OCI-LY1 (cell line): Measurements from ENCODE around the gene FFAR4.

Source experiments
- H2AFZ ChIP-seq: fragments of 200-600 bp; sonication (generic), shearing (Covaris generic); 2 replicates; pipeline ENCODE4 v1.6.0; 2014; ENCODE audit warnings: antibody characterized with exemption, mild to moderate bottlenecking, low read length
- H3F3A ChIP-seq: fragments of 200-600 bp; sonication (generic), shearing (Covaris generic); 2 replicates; pipeline ENCODE4 v1.6.0; 2014; ENCODE audit warnings: mild to moderate bottlenecking, antibody characterized with exemption, low read length, moderate library complexity; ENCODE audit not compliant: insufficient read depth
- H3K27ac ChIP-seq: fragments of 200-600 bp; sonication (generic); 2 replicates; pipeline ENCODE4 v1.5.1; 2014; ENCODE audit warnings: low read length, mixed run types, mild to moderate bottlenecking, low read depth; ENCODE audit not compliant: poor library complexity, severe bottlenecking
- H3K27me3 ChIP-seq: fragments of 200-600 bp; sonication (generic); 2 replicates; pipeline ENCODE4 v1.6.0; 2014; ENCODE audit warnings: antibody characterized with exemption, mild to moderate bottlenecking, low read length, moderate library complexity; ENCODE audit not compliant: insufficient read depth
- H3K36me3 ChIP-seq: fragments of 200-600 bp; sonication (generic); 2 replicates; pipeline ENCODE4 v1.6.1; 2014; ENCODE audit warnings: mild to moderate bottlenecking, antibody characterized with exemption, low read length, moderate library complexity, mixed read lengths; ENCODE audit not compliant: insufficient read depth
- H3K4me1 ChIP-seq: fragments of 200-600 bp; sonication (generic); 2 replicates; pipeline ENCODE4 v1.5.1; 2014; ENCODE audit warnings: mild to moderate bottlenecking, low read length, moderate library complexity; ENCODE audit not compliant: insufficient read depth, severe bottlenecking
- H3K4me2 ChIP-seq: fragments of 200-600 bp; sonication (generic), shearing (Covaris generic); 2 replicates; pipeline ENCODE4 v1.6.1; 2014; ENCODE audit warnings: low read length
- H3K4me3 ChIP-seq: fragments of 200-600 bp; sonication (generic); 2 replicates; pipeline ENCODE4 v1.5.1; 2014; ENCODE audit warnings: low read length, low read depth, mild to moderate bottlenecking, mixed read lengths; ENCODE audit not compliant: poor library complexity, severe bottlenecking
- H3K79me2 ChIP-seq: fragments of 200-600 bp; shearing (Covaris generic); 2 replicates; pipeline ENCODE4 v1.6.1; 2016; ENCODE audit warnings: mixed run types, low read length, mixed read lengths; ENCODE audit not compliant: insufficient read depth
- H3K9ac ChIP-seq: fragments of 200-600 bp; sonication (generic), shearing (Covaris generic); 2 replicates; pipeline ENCODE4 v1.6.1; 2014; ENCODE audit warnings: mild to moderate bottlenecking, low read length, mixed read lengths
- H3K9me2 ChIP-seq: fragments of 200-600 bp; sonication (generic), shearing (Covaris generic); 2 replicates; pipeline ENCODE4 v1.6.1; 2014; ENCODE audit warnings: low read depth, mild to moderate bottlenecking, low read length, mixed read lengths
- H3K9me3 ChIP-seq: fragments of 200-600 bp; shearing (Covaris generic); 2 replicates; pipeline ENCODE4 v1.6.1; 2014; ENCODE audit warnings: low read length, mixed read lengths
- H4K20me1 ChIP-seq: fragments of 200-600 bp; sonication (generic), shearing (Covaris generic); 2 replicates; pipeline ENCODE4 v1.6.0; 2016; ENCODE audit warnings: mild to moderate bottlenecking, low read length; ENCODE audit not compliant: insufficient read depth
- CTCF ChIP-seq: fragments of 200-600 bp; sonication (generic), shearing (Covaris generic); IDR thresholded peaks from 2 replicates; pipeline ENCODE4 v1.5.1; 2017; ENCODE audit warnings: mild to moderate bottlenecking, antibody characterized with exemption, low read length, moderate library complexity, mixed read lengths
- EZH2 ChIP-seq: fragments of 200-600 bp; sonication (generic), shearing (Covaris generic); IDR thresholded peaks from 2 replicates; pipeline ENCODE4 v1.8.0; 2017; ENCODE audit warnings: borderline replicate concordance, mixed run types, mild to moderate bottlenecking, antibody characterized with exemption, low read length, moderate library complexity, mixed read lengths

The FFAR4 gene

DNA sequence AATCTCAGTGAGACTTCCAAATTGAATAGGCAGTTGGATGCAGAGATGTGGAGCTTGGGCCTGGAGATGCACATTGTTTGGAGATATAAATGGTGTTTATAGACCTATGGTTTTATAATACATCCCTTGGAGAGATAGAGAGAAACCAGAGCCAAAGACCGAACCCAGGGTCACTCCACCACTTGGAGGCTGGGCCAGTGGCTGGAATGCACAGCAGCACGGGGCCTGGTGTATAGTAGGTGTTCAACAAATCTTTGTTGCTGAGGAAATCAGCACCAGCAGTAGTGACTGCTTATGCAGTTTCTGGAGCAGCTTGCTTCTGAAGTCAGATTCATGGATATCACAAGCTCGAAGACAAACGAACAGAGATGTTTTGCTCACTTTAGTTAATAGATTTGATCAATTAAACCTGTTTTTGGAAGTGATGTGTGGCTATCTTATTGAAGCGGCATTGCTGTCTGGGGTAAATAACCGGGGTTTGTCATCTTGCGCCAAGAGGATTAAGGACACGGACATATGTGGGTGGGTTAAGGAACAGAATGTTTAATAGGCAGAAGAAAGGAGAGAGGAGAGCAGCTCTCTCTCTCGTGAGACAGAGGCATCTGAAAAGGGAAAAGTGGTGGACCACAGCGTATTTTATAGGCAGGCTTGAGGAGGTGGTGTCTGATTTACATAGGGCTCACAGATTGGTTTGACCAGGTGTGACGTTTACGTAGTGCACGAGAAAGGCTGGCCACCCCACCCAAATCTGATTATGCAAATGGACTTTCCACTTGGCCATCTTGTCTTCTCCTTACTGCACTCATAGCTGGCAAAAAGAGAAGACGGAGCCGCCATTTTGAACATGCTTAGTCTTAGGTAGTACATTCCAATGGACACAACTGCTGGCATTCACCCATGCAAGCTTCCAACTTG lies 23.4 kb downstream of the FFAR4 start:
- no peak overlapping the region for H3K4me3 ChIP-seq
- H3K36me3 ChIP-seq = no peaks in the 10 kb centered on the region
- H3K9me3 ChIP-seq = no peaks in the 10 kb centered on the region
- H3K9me2 ChIP-seq = no peaks in the 10 kb centered on the region
- H3K4me2 ChIP-seq = no peak overlapping the region
- no peak overlapping the region for H3K9ac ChIP-seq
- no peaks in the 10 kb centered on the region for H3K79me2 ChIP-seq
- H3F3A ChIP-seq = no peaks in the 10 kb centered on the region
- TF ChIP-seq CTCF (no peak), EZH2 (no peak)
- H3K4me1 ChIP-seq = no peaks in the 10 kb centered on the region
- no peak overlapping the region for H2AFZ ChIP-seq
- no peaks in the 10 kb centered on the region for H3K27me3 ChIP-seq
- H3K27ac ChIP-seq = no peak overlapping the region
- H4K20me1 ChIP-seq = no peaks in the 10 kb centered on the region

- no peak overlapping the region for H2AFZ ChIP-seq
These were observed 24.2 kb downstream of the FFAR4 start for GRCh38 chr10:93590638-93591037.

GRCh38 chr10:93591065-93591808 lies 24.8 kb downstream of the FFAR4 start:
- no peaks in the 10 kb centered on the region for H3K79me2 ChIP-seq
- H3K9me3 ChIP-seq = no peaks in the 10 kb centered on the region
- H3K4me2 ChIP-seq = no peak overlapping the region
- TF ChIP-seq EZH2 = no peak
- TF ChIP-seq CTCF = no peak
- no peaks in the 10 kb centered on the region for H3F3A ChIP-seq
- H3K9ac ChIP-seq = no peak overlapping the region
- no peaks in the 10 kb centered on the region for H3K4me1 ChIP-seq
- no peaks in the 10 kb centered on the region for H3K27me3 ChIP-seq
- H3K4me3 ChIP-seq = no peak overlapping the region
- no peaks in the 10 kb centered on the region for H3K36me3 ChIP-seq
- no peak overlapping the region for H3K27ac ChIP-seq
- H2AFZ ChIP-seq = no peak overlapping the region
- no peaks in the 10 kb centered on the region for H3K9me2 ChIP-seq
- H4K20me1 ChIP-seq = no peaks in the 10 kb centered on the region

More at GRCh38 chr10:93590638-93591037, 24.2 kb downstream of the FFAR4 start:
- Histone ChIP-seq H3K4me3 (no peak overlapping the region), H3K9me2 (no peaks in the 10 kb centered on the region), H3K36me3 (no peaks in the 10 kb centered on the region), H3K27ac (no peak overlapping the region), H3K4me2 (no peak overlapping the region), H3K9ac (no peak overlapping the region), H3K27me3 (no peaks in the 10 kb centered on the region), H3K4me1 (no peaks in the 10 kb centered on the region), H3K9me3 (no peaks in the 10 kb centered on the region), H4K20me1 (no peaks in the 10 kb centered on the region), H3K79me2 (no peaks in the 10 kb centered on the region), H3F3A (no peaks in the 10 kb centered on the region)
- no peak for TF ChIP-seq CTCF
- no peak for TF ChIP-seq EZH2
